GM12865 (cell line): ENCODE results near the gene PKP4.

ENCODE experiments used
- DNase-seq: peaks from one replicate; pipeline ENCODE4 v3.0.0; 2010; ENCODE audit warnings: low read depth
- H3K4me3 ChIP-seq: 2 replicates; pipeline ENCODE4 v1.5.1; 2011; ENCODE audit warnings: mild to moderate bottlenecking, low read depth, low read length, control low read depth
- TF ChIP-seq, protein P1 (sequence below): IDR thresholded peaks from 2 replicates; pipeline ENCODE4 v1.5.1; 2011; ENCODE audit warnings: low read length, control low read depth, low read depth, inconsistent platforms; ENCODE audit not compliant: insufficient read depth; ENCODE audit errors: missing control alignments

The PKP4 gene

DNA sequence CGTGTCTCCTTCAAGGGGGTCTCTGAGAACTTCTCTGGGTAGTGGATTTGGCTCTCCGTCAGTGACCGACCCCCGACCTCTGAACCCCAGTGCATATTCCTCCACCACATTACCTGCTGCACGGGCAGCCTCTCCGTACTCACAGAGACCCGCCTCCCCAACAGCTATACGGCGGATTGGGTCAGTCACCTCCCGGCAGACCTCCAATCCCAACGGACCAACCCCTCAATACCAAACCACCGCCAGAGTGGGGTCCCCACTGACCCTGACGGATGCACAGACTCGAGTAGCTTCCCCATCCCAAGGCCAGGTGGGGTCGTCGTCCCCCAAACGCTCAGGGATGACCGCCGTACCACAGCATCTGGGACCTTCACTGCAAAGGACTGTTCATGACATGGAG is 168.2 kb downstream of the PKP4 start:
- TF ChIP-seq, protein P1, sequence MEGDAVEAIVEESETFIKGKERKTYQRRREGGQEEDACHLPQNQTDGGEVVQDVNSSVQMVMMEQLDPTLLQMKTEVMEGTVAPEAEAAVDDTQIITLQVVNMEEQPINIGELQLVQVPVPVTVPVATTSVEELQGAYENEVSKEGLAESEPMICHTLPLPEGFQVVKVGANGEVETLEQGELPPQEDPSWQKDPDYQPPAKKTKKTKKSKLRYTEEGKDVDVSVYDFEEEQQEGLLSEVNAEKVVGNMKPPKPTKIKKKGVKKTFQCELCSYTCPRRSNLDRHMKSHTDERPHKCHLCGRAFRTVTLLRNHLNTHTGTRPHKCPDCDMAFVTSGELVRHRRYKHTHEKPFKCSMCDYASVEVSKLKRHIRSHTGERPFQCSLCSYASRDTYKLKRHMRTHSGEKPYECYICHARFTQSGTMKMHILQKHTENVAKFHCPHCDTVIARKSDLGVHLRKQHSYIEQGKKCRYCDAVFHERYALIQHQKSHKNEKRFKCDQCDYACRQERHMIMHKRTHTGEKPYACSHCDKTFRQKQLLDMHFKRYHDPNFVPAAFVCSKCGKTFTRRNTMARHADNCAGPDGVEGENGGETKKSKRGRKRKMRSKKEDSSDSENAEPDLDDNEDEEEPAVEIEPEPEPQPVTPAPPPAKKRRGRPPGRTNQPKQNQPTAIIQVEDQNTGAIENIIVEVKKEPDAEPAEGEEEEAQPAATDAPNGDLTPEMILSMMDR = no peak
- no peak for DNase-seq
- H3K4me3 ChIP-seq = no peak overlapping the region

DNA sequence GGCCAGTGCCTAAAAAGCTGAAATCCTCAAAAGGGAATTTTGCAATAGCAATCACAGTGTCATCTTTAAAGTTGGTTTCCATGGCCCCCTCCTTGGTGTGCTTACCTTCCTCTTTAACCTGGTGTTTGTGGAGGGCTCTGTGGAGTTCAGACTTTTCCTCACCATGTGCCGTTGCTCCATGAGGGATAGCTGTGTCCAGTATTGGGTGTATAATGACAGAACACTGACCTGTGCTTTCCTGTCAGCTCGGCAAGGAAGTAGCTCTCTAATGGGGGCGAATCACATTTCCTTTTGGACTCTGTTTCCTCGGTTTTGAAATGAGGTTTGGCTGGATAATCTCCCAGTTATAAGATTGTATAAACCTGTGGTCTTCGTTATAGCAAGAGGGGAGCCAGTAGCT is 172.4 kb downstream of the PKP4 start:
- H3K4me3 ChIP-seq = no peak overlapping the region
- DNase-seq = no peak
- TF ChIP-seq, protein P1 = no peak

DNA sequence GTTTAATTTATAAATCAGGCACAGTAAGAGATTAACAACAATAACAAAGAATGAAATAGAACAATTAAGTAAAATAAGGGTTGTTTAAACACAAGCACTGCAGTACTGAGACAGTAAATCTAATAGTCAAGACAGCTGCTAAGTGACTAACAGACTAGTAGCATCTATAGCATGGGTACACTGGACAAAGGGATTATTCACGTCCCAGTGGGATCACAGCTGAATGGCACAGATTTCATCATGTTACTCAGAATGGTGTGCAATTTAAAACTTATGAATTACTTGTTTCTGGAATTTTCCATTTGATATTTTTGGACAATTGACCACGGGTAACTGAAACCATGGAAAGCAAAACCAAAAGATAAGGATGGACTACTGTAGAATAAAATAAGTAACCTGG is 176.5 kb downstream of the PKP4 start:
- no peak for DNase-seq
- no peak overlapping the region for H3K4me3 ChIP-seq
- TF ChIP-seq, protein P1 = no peak

DNA sequence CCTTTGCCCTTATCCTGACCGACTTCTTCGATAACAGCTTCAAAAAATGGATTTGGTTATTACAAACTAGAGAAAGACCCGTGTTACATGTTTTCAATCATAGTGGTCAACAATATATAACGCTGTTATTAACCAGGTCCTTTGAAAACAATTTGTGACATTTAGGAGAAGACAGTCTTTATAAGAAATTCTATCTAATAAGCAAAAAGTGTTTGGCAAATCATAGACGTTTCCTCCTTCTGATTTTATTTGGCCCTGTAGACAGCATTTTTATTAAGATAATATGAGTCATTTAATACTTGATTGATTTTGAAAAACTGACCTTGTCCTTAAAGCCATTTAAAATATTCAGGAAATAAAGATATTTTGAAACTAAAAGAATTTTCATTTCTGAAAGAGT is 177.9 kb downstream of the PKP4 start:
- DNase-seq = no peak
- H3K4me3 ChIP-seq = no peak overlapping the region
- TF ChIP-seq, protein P1 = no peak

DNA sequence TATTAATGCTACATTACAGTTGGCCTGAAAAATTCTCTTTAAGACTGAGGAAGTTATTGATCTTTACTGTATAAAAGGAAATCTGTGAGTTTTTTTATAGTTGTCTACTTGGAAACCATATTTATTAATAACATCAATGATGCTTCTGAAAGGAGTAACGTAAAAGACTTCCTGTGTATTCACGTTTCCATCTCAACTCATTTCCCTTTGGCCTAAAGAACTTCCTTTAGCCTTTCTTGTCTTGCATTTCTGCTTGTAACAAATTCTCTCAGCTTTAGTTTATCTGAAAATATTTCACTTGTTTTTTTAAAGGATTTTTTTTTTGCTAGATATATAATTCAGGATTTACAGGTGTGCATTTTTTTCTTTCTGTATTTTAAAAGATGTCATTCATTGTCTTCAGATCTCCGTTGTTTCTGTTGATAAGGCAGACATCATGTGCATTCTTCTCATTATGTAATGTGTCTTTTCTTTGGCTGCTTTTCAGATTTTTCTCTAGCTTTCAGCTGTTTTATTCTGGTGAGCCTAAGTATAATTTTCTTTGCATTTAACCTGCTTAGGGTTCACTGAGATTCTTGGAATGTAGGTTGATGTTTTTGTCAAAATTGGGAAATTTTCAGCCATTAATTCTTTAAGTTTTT is 179.3 kb downstream of the PKP4 start:
- H3K4me3 ChIP-seq = no peak overlapping the region
- no peak for DNase-seq
- TF ChIP-seq, protein P1 = no peak

DNA sequence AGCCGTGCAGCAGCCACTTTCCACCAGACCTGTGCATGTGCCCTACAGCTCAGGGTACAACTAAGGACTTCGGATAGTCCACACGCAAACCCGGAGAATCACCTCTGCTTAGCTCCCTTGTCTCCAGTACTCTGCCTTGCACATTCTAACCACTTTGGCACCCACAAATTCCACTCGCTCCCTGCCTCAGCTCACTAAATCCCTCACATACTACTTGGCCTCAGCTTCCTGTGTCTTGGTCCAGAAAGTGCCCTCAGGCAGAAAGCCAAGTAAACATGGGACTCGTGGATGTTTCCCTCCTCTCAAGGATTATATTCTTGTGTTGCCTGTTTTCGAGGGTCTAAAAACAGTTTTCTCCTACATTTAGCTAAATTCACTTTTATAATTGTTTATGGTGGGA is 180.6 kb downstream of the PKP4 start:
- no peak for DNase-seq
- TF ChIP-seq, protein P1 = no peak

DNA sequence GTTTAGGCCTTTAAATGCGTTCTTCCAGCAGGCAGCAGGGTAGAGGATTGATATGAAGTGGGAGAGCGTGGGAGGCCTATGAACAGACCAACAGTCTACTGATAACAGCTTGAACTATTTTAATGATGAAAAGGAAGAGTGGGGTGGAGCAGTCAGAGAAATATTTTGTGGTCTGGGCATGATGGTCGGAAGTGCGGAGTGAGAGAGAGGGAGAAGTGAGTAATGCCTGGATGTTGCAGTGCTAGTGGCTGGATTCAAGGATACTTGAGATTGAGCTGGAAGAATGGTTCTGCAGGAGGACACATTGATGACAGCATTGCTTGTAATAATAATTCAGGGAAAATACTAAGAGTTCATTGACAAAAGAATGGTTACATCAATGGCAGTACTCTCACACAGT is 187.4 kb downstream of the PKP4 start:
- TF ChIP-seq, protein P1 = no peak
- no peak overlapping the region for H3K4me3 ChIP-seq
- DNase-seq = no peak

More for the DNA sequence above, 180.6 kb downstream of the PKP4 start:
- H3K4me3 ChIP-seq = no peak overlapping the region
